ENCODE data around the gene RIMOC1. TPM values are rescaled to one million over a fixed set of nuclear protein-coding genes. Genes with fewer than 3 reads are reported as not detected.

RIMOC1 gene
- total RNA-seq, 1 donor from 2014 or later: 28.2 TPM

DNA sequence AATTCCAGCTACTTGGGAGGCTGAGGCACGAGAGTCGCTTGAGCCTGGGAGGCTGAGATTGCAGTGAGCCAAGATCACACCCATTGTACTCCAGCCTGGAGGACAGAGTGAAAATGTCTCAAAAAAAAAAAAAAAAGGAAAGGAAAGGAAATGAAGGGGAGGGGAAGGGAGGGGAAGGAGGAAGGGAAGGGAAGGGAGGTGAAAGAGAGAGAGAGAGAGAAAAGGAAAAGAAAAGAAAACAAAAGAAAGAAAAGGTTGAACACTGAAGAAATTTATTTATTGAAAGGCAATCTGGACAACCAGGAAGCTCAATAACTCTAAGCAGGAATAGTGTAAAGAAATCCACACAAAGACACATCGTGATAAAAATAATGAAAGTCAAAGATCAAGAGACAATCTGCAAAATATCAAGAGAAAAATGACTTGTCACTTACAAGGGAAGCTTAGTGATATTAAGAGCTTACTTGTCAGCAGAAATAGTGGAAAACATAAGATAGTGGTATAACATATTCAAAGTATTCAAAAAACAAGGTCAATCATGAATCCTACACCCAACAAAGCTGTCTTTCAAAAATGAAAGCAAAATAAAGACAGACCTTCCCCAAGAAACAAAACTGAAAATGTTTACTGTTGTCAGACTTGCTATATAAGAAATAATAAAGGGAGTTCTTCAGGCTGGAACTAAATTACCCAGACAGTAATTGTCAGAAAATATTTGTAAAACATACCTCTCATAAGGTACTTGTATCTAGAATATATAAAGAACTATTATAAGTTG is 10.9 kb upstream of the RIMOC1 start:
- DNase-seq (no peak), ATAC-seq (no peak)
- H3K27ac ChIP-seq: no peak overlapping the region
- TF ChIP-seq, protein P1, sequence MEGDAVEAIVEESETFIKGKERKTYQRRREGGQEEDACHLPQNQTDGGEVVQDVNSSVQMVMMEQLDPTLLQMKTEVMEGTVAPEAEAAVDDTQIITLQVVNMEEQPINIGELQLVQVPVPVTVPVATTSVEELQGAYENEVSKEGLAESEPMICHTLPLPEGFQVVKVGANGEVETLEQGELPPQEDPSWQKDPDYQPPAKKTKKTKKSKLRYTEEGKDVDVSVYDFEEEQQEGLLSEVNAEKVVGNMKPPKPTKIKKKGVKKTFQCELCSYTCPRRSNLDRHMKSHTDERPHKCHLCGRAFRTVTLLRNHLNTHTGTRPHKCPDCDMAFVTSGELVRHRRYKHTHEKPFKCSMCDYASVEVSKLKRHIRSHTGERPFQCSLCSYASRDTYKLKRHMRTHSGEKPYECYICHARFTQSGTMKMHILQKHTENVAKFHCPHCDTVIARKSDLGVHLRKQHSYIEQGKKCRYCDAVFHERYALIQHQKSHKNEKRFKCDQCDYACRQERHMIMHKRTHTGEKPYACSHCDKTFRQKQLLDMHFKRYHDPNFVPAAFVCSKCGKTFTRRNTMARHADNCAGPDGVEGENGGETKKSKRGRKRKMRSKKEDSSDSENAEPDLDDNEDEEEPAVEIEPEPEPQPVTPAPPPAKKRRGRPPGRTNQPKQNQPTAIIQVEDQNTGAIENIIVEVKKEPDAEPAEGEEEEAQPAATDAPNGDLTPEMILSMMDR (IDR thresholded peaks at IDR 0.05): no peak
- H3K4me3 ChIP-seq: no peak overlapping the region
- no peaks in the 10 kb centered on the region for H3K9me3 ChIP-seq
- intact Hi-C loops (cut with DNase I): no loop called here
- no peaks in the 10 kb centered on the region for H3K36me3 ChIP-seq
- no peaks in the 10 kb centered on the region for H3K4me1 ChIP-seq
- H3K27me3 ChIP-seq: no peaks in the 10 kb centered on the region

DNA sequence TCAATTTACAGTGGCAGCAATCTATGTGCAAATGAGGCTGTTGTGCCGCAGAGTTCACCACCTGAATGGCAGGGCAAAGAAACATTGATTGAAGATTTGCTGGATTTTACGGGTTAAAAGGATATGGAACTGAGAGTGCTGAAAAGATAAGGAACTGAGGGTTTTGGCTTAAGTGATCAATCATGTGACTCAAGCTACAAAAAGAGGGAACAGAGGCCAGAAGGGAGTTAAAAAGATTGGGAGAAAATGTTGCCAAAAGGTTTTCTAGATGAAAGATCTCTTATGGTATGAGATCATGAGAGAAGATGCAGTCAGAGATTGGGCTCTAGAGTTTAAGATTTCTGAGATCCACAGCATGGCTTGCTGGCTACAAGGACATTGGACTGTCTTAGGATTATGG is 7.9 kb upstream of the RIMOC1 start:
- Histone ChIP-seq H3K4me1 (no peaks in the 10 kb centered on the region), H3K4me3 (no peak overlapping the region), H3K27ac (no peak overlapping the region), H3K9me3 (no peaks in the 10 kb centered on the region), H3K36me3 (no peaks in the 10 kb centered on the region), H3K27me3 (no peaks in the 10 kb centered on the region)
- TF ChIP-seq, protein P1 (IDR thresholded peaks at IDR 0.05): no peak
- ATAC-seq: no peak
- intact Hi-C loops (cut with DNase I): no loop called here
- DNase-seq: no peak

DNA sequence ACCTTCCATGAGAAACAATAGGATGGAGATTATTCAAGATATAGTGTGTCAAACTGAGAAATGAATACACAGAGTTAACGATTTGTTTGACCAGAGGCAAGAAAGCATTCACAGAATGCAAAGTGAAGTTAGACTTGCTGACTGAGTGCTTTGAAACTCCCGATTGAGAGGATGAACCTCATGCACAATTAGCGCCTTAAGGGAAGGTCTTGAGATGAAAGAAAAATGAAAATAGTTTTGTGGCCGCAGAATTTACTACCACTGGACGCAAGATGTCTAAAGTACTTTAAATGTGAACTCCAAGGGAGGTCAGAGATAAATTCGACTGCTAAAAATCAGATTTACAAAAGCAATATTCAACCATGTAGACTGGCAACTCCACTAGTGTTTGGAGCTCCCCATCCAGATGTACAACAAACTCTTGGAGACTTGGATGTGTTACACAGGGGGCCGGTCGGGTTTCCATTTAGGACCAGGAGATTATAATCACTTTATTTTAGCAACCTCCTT is 707 bp upstream of the RIMOC1 start:
- Histone ChIP-seq H3K27me3 (no peaks in the 10 kb centered on the region), H3K9me3 (no peaks in the 10 kb centered on the region), H3K4me3 (peak overlapping the region; percentile 60), H3K4me1 (peaks cover 14% of the 10 kb centered on the region), H3K36me3 (peaks cover 23% of the 10 kb centered on the region), H3K27ac (peak overlapping the region; percentile 86)
- TF ChIP-seq, protein P1 (IDR thresholded peaks at IDR 0.05): no peak
- no peak for DNase-seq
- intact Hi-C loops (cut with DNase I): no loop called here
- ATAC-seq: no peak

DNA sequence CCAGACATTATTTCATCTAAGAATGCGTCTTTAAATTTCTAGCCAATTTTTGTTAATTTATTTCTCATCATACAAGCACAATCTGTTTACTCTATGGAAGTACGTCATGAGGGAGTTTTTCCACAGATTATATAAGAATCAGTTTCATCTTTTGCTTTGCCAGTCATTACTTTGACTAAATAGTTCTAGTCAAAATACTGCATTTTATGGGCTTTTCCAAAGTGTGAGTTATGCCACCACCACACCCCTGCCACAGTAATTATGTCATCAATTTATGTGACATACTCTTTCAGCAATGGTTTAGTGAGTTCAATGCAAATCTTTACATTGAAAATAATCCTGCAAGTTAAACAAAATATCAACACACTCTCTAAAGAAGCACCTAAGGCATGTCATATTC is 2.0 kb downstream of the RIMOC1 start:
- TF ChIP-seq, protein P1 (IDR thresholded peaks at IDR 0.05): no peak
- H3K27ac ChIP-seq: no peak overlapping the region
- no peak for ATAC-seq

DNA sequence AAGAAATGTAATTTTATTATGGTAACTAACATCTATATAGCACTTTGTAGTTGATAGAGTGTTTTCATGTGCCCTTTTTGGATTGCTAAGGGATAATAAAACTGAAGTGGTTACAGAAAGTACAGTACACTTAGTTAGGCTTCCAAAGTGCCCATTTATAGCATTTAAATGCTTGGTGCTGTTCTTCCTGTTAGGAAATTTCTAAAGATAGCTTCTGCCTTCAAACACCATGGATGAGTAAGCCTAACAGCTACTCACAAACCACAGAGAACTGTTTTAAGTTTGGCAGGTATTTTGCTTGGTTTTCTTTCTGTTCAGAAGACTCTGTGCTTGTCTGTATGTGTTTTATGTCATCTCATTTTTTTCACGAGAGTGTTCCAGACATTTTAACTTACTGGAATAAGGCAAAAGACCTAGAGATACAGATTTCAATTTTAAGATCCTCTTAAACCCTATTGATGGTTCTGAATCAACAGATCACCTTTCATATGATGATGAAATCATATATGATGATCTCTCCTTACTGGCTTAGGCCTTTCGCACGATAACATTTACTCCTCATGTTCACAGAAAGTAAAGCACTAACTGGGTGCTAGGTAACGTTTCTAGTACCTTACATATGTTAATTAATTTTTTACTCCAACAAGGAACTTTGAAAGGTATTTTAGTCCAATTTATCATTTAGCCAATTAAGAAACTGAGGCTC is 4.4 kb downstream of the RIMOC1 start:
- Histone ChIP-seq H3K4me1 (peaks cover 14% of the 10 kb centered on the region), H3K36me3 (peaks cover 74% of the 10 kb centered on the region), H3K27ac (no peak overlapping the region), H3K4me3 (no peak overlapping the region), H3K27me3 (no peaks in the 10 kb centered on the region), H3K9me3 (no peaks in the 10 kb centered on the region)
- ATAC-seq (no peak), DNase-seq (no peak)
- TF ChIP-seq, protein P1 (IDR thresholded peaks at IDR 0.05): no peak
- intact Hi-C loops (cut with DNase I): no loop called here

More for the DNA sequence above, 2.0 kb downstream of the RIMOC1 start:
- Histone ChIP-seq H3K36me3 (peaks cover 50% of the 10 kb centered on the region), H3K4me3 (no peak overlapping the region), H3K27me3 (no peaks in the 10 kb centered on the region), H3K4me1 (peaks cover 14% of the 10 kb centered on the region), H3K9me3 (no peaks in the 10 kb centered on the region)
- intact Hi-C loops (cut with DNase I): no loop called here
- no peak for DNase-seq

Measured in upper lobe of right lung (tissue), 1 donor.